ENCODE results near the gene OR10P1. TPM values are rescaled to one million over a fixed set of nuclear protein-coding genes. Genes with fewer than 3 reads are reported as not detected.
"Not testable (repeated sequence)": the region's sequence is repeated elsewhere in the genome, so short reads cannot be mapped to it uniquely, and the experiment has no call there.

Gene OR10P1
- total RNA-seq, 2 experiments from 2014 or later = not detected

DNA sequence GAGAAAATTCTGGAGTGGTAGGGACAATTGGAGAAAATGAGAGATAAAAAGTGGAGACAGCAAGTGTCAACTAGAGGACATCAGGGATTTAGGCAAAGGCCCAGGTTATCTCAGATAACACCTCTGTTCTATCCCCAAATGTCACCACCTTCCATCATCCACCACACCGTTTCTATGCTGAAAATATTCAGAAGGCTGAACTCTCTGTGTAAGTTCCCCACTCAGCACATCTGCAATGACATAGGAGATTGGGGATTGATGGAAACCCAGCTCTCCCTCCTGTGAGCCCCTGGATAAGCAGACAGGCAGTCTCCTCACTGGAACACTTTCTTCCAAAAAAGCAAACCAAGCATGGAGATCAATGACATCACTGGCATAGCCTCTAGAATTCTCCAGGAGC is 5.6 kb upstream of the OR10P1 start:
- CTCF ChIA-PET = interaction anchor here (1.0 to 4.9 kb wide), 3 partner anchors 12 to 25 kb away, joined by 4 to 18 read pairs (median 12); no protein-coding TSS in a partner anchor
- no peak for DNase-seq
- H3K27ac Mint-ChIP-seq = peak overlapping the region; percentile 37
- POLR2A ChIA-PET = no interaction called here
- intact Hi-C loops (cut with DNase I, micrococcal nuclease) = no loop called here
- no peak overlapping the region for H3K4me3 Mint-ChIP-seq
- no peaks in the 10 kb centered on the region for H3K36me3 Mint-ChIP-seq (ENCODE audit: low read depth)
- H3K9me3 Mint-ChIP-seq (ENCODE audit: low read depth) = no peaks in the 10 kb centered on the region
- H3K27me3 Mint-ChIP-seq = peaks cover 18% of the 10 kb centered on the region
- ATAC-seq = no peak
- peaks cover 19% of the 10 kb centered on the region for H3K4me1 Mint-ChIP-seq

- peaks cover 22% of the 10 kb centered on the region for H3K4me1 Mint-ChIP-seq
- CTCF ChIA-PET = interaction anchor here (0.6 to 4.9 kb wide), 2 partner anchors 10 to 25 kb away, joined by 3 to 18 read pairs; no protein-coding TSS in a partner anchor
- H3K9me3 Mint-ChIP-seq (ENCODE audit: low read depth) = no peaks in the 10 kb centered on the region
- peaks cover 14% of the 10 kb centered on the region for H3K27me3 Mint-ChIP-seq
- no peak overlapping the region for H3K27ac Mint-ChIP-seq
- H3K4me3 Mint-ChIP-seq = no peak overlapping the region
- no peak for DNase-seq
- no peak for ATAC-seq
- POLR2A ChIA-PET = no interaction called here
- H3K36me3 Mint-ChIP-seq (ENCODE audit: low read depth) = no peaks in the 10 kb centered on the region
- intact Hi-C loops (cut with DNase I, micrococcal nuclease) = no loop called here
Observed at GRCh38 chr12:55631733-55632132, 5.0 kb upstream of the OR10P1 start.

GRCh38 chr12:55633151-55633550 is 3.5 kb upstream of the OR10P1 start:
- CTCF ChIA-PET = interaction anchor here (0.5 to 4.9 kb wide), 4 partner anchors 23 to 1545 kb away, joined by 3 to 18 read pairs (median 4); no protein-coding TSS in a partner anchor
- H3K9me3 Mint-ChIP-seq (ENCODE audit: low read depth) = no peaks in the 10 kb centered on the region
- H3K4me1 Mint-ChIP-seq = peaks cover 28% of the 10 kb centered on the region
- ATAC-seq = no peak
- no peaks in the 10 kb centered on the region for H3K36me3 Mint-ChIP-seq (ENCODE audit: low read depth)
- peaks cover 16% of the 10 kb centered on the region for H3K27me3 Mint-ChIP-seq
- H3K27ac Mint-ChIP-seq = no peak overlapping the region
- intact Hi-C loops (cut with DNase I, micrococcal nuclease) = no loop called here
- DNase-seq = no peak
- H3K4me3 Mint-ChIP-seq = no peak overlapping the region
- POLR2A ChIA-PET = no interaction called here

DNA sequence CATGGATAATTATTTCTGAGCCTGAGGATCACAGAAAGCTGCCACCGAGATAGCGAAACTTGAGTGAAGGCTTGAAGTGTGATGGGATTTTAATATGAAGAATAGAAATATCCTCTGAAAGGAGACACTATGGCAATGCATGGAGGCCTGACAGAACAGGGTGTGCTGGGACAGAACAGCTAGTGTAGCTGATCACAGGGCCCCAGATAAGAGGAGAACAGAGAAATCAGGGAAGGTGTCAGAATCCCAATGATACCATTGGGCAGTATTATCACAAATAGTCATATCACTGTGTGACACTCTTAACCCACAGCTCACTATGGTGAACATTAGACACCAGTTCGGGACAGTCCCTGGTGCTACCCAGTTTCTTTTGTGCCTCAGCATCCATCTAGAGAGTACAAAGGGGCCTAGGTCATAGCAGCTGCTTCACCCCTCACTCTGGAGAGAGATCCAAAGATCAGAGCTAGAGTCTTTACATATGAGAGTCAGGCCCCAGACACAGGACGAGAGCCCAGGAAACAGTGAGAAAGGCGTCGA is 506 bp upstream of the OR10P1 start:
- Mint-ChIP-seq H3K27me3 (peaks cover 12% of the 10 kb centered on the region), H3K9me3 (ENCODE audit: low read depth) (no peaks in the 10 kb centered on the region), H3K4me3 (no peak overlapping the region), H3K36me3 (ENCODE audit: low read depth) (no peaks in the 10 kb centered on the region), H3K27ac (peak overlapping the region; percentile 32), H3K4me1 (peaks cover 10% of the 10 kb centered on the region)
- ATAC-seq (peak; percentile 82), DNase-seq (peak; percentile 27)
- intact Hi-C loops (cut with DNase I, micrococcal nuclease) = no loop called here
- ChIA-PET POLR2A (no interaction called here), CTCF (interaction anchor here (1.4 to 1.6 kb wide), 2 partner anchors 9 to 20 kb away, joined by 6 to 9 read pairs; no protein-coding TSS in a partner anchor)

- H3K4me3 Mint-ChIP-seq = peak overlapping the region; percentile 11
- H3K27me3 Mint-ChIP-seq = peaks cover 12% of the 10 kb centered on the region
- intact Hi-C loops (cut with DNase I, micrococcal nuclease) = no loop called here
- CTCF ChIA-PET = interaction anchor here (1.5 kb wide), 1 partner anchor 9 kb away, joined by 6 read pairs; no protein-coding TSS in a partner anchor
- H3K9me3 Mint-ChIP-seq (ENCODE audit: low read depth) = no peaks in the 10 kb centered on the region
- H3K36me3 Mint-ChIP-seq (ENCODE audit: low read depth) = no peaks in the 10 kb centered on the region
- H3K27ac Mint-ChIP-seq = peak overlapping the region; percentile 74
- peaks cover 14% of the 10 kb centered on the region for H3K4me1 Mint-ChIP-seq
- DNase-seq (peak; percentile 62), ATAC-seq (peak; percentile 75)
- POLR2A ChIA-PET = no interaction called here
Observed at GRCh38 chr12:55637467-55637866, 775 bp downstream of the OR10P1 start.

GRCh38 chr12:55641595-55641994 is 4.9 kb downstream of the OR10P1 start:
- ChIA-PET POLR2A (no interaction called here), CTCF (interaction anchor here (0.7 kb wide), 1 partner anchor 9 kb away, joined by 3 read pairs; no protein-coding TSS in a partner anchor)
- no peak for ATAC-seq
- intact Hi-C loops (cut with DNase I, micrococcal nuclease) = no loop called here
- Mint-ChIP-seq H3K4me3 (no peak overlapping the region), H3K27me3 (peaks cover 2% of the 10 kb centered on the region), H3K9me3 (ENCODE audit: low read depth) (no peaks in the 10 kb centered on the region), H3K36me3 (ENCODE audit: low read depth) (no peaks in the 10 kb centered on the region), H3K27ac (no peak overlapping the region), H3K4me1 (peaks cover 27% of the 10 kb centered on the region)
- no peak for DNase-seq

GRCh38 chr12:55642267-55642666 is 5.6 kb downstream of the OR10P1 start:
- ChIA-PET POLR2A (no interaction called here), CTCF (interaction anchor here (0.6 to 1.1 kb wide), 4 partner anchors 14 to 531 kb away, joined by 3 to 6 read pairs (median 3); no protein-coding TSS in a partner anchor)
- Mint-ChIP-seq H3K4me1 (peaks cover 29% of the 10 kb centered on the region), H3K27ac (no peak overlapping the region), H3K36me3 (ENCODE audit: low read depth) (no peaks in the 10 kb centered on the region), H3K27me3 (peaks cover under 1% of the 10 kb centered on the region), H3K4me3 (no peak overlapping the region), H3K9me3 (ENCODE audit: low read depth) (no peaks in the 10 kb centered on the region)
- DNase-seq = no peak
- intact Hi-C loops (cut with DNase I, micrococcal nuclease) = no loop called here
- no peak for ATAC-seq

DNA sequence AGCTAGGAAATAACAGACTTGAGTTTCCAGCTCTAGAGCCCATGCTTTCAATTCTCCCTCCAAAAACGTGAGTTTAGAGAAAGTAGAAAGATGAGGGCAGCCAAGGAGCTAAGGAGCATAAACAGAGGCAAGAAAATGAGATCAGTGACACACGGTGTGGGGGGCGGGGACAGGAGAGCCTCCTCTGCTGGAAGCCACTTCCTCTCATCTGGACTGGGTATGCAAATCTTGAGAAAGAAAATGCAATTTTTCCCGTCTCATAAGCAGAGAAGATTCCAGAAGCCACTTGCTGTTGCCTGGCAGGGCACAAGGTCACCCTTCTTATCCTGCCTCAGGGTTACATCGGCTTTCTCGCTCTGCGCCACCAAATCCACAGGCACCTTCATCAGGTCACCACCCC is 6.0 kb downstream of the OR10P1 start:
- H3K4me3 Mint-ChIP-seq = no peak overlapping the region
- POLR2A ChIA-PET = no interaction called here
- peaks cover 26% of the 10 kb centered on the region for H3K4me1 Mint-ChIP-seq
- H3K36me3 Mint-ChIP-seq (ENCODE audit: low read depth) = no peaks in the 10 kb centered on the region
- intact Hi-C loops (cut with DNase I, micrococcal nuclease) = no loop called here
- DNase-seq (peak; percentile 63), ATAC-seq (peak; percentile 30)
- H3K27ac Mint-ChIP-seq = no peak overlapping the region
- H3K27me3 Mint-ChIP-seq = no peaks in the 10 kb centered on the region
- peaks cover 1% of the 10 kb centered on the region for H3K9me3 Mint-ChIP-seq (ENCODE audit: low read depth)
- CTCF ChIA-PET = interaction anchor here (0.6 to 1.1 kb wide), 4 partner anchors 14 to 531 kb away, joined by 3 to 6 read pairs (median 3); no protein-coding TSS in a partner anchor

- no peaks in the 10 kb centered on the region for H3K27me3 Mint-ChIP-seq
- H3K9me3 Mint-ChIP-seq (ENCODE audit: low read depth) = peaks cover 5% of the 10 kb centered on the region
- ChIA-PET CTCF (interaction anchor here (1.3 to 4.6 kb wide), 5 partner anchors 9 to 85 kb away, joined by 3 to 95 read pairs (median 5); no protein-coding TSS in a partner anchor), POLR2A (no interaction called here)
- intact Hi-C loops (cut with DNase I, micrococcal nuclease) = no loop called here
- peaks cover 24% of the 10 kb centered on the region for H3K4me1 Mint-ChIP-seq
- no peak for DNase-seq
- H3K36me3 Mint-ChIP-seq (ENCODE audit: low read depth) = peaks cover 7% of the 10 kb centered on the region
- H3K27ac Mint-ChIP-seq = no peak overlapping the region
- ATAC-seq = no peak
- H3K4me3 Mint-ChIP-seq = no peak overlapping the region
Observed at GRCh38 chr12:55644591-55644990, 7.9 kb downstream of the OR10P1 start.

- ChIA-PET POLR2A (interaction anchor here (1.1 kb wide), 1 partner anchor 91 kb away, joined by 3 read pairs; no protein-coding TSS in a partner anchor), CTCF (interaction anchor here (0.7 to 4.6 kb wide), 17 partner anchors 9 to 765 kb away, joined by 3 to 95 read pairs (median 4); partner anchors contain the start of gene ITGA7)
- DNase-seq (no peak), ATAC-seq (no peak)
- peaks cover 38% of the 10 kb centered on the region for H3K4me1 Mint-ChIP-seq
- no peaks in the 10 kb centered on the region for H3K27me3 Mint-ChIP-seq
- H3K9me3 Mint-ChIP-seq (ENCODE audit: low read depth) = peaks cover 13% of the 10 kb centered on the region
- no peak overlapping the region for H3K27ac Mint-ChIP-seq
- H3K4me3 Mint-ChIP-seq = no peak overlapping the region
- intact Hi-C loops (cut with DNase I, micrococcal nuclease) = loop anchor here in 1 of 2 experiments (2.0 kb wide), 1 partner anchor 70 kb away; the partner anchor contains the start of gene BLOC1S1
- peaks cover 11% of the 10 kb centered on the region for H3K36me3 Mint-ChIP-seq (ENCODE audit: low read depth)
Observed at GRCh38 chr12:55647027-55647426, 10.3 kb downstream of the OR10P1 start.

GRCh38 chr12:55650620-55651298 is 14.1 kb downstream of the OR10P1 start:
- DNase-seq; POLR2A ChIA-PET; H3K4me3 Mint-ChIP-seq; ATAC-seq; H3K27ac Mint-ChIP-seq; H3K27me3 Mint-ChIP-seq; intact Hi-C loops (cut with DNase I, micrococcal nuclease): not testable (repeated sequence)
- H3K36me3 Mint-ChIP-seq (ENCODE audit: low read depth) = peaks cover 16% of the 10 kb centered on the region
- CTCF ChIA-PET = interaction anchor here (1.0 kb wide), 1 partner anchor 8 kb away, joined by 3 read pairs; no protein-coding TSS in a partner anchor
- peaks cover 35% of the 10 kb centered on the region for H3K4me1 Mint-ChIP-seq
- H3K9me3 Mint-ChIP-seq (ENCODE audit: low read depth) = peaks cover 22% of the 10 kb centered on the region

Measured in activated CD4-positive, alpha-beta T cell treated with anti-CD3 and anti-CD28 coated beads for 36 hours (primary cell).